SU-DHL-6 (cell line): ENCODE results near the gene NPHP4.

Experiments
- H2AFZ ChIP-seq: fragments of 200-600 bp; sonication (generic); 2 replicates; pipeline ENCODE4 v1.6.1; 2014; ENCODE audit warnings: low read depth, mild to moderate bottlenecking, moderate library complexity, mixed read lengths, antibody characterized with exemption, low read length; ENCODE audit not compliant: severe bottlenecking
- H3F3A ChIP-seq: fragments of 200-600 bp; shearing (Covaris generic); 2 replicates; pipeline ENCODE4 v1.6.0; 2016; ENCODE audit warnings: antibody characterized with exemption, mild to moderate bottlenecking; ENCODE audit not compliant: insufficient read depth
- H3K27ac ChIP-seq: fragments of 200-600 bp; sonication (generic); 2 replicates; pipeline ENCODE4 v1.5.1; 2016; ENCODE audit warnings: low read depth, mild to moderate bottlenecking, low read length, moderate library complexity, mixed read lengths
- H3K27me3 ChIP-seq: fragments of 200-600 bp; sonication (generic), shearing (Covaris generic); 2 replicates; pipeline ENCODE4 v1.6.0; 2014; ENCODE audit warnings: mild to moderate bottlenecking, low read length
- H3K36me3 ChIP-seq: fragments of 200-600 bp; sonication (generic); 2 replicates; pipeline ENCODE4 v1.6.1; 2014; ENCODE audit warnings: mild to moderate bottlenecking, low read length, mixed read lengths
- H3K4me2 ChIP-seq: fragments of 300-600, 200-600 bp; shearing (Covaris generic), sonication (generic); 2 replicates; pipeline ENCODE4 v1.6.0; 2014; ENCODE audit warnings: low read length, low read depth, mild to moderate bottlenecking; ENCODE audit not compliant: poor library complexity, severe bottlenecking
- H3K4me3 ChIP-seq: fragments of 200-600 bp; sonication (generic); 2 replicates; pipeline ENCODE4 v1.5.1; 2014; ENCODE audit warnings: antibody characterized with exemption, low read length, mild to moderate bottlenecking, mixed read lengths; ENCODE audit not compliant: insufficient read depth, poor library complexity, severe bottlenecking
- H3K79me2 ChIP-seq: fragments of 200-600 bp; sonication (generic); 2 replicates; pipeline ENCODE4 v1.6.1; 2014; ENCODE audit warnings: mild to moderate bottlenecking, low read length, moderate library complexity; ENCODE audit not compliant: insufficient read depth
- H3K9ac ChIP-seq: fragments of 200-600 bp; sonication (generic); 2 replicates; pipeline ENCODE4 v1.7.0; 2014; ENCODE audit warnings: mild to moderate bottlenecking, low read length
- H3K9me2 ChIP-seq: fragments of 200-600 bp; sonication (generic); replicated peaks from 2 replicates; pipeline ENCODE4 v1.6.1; 2014; ENCODE audit warnings: low read length; ENCODE audit not compliant: insufficient read depth
- H3K9me3 ChIP-seq: fragments of 200-600 bp; sonication (generic); 2 replicates; pipeline ENCODE4 v1.6.1; 2014; ENCODE audit warnings: low read length, mixed read lengths; ENCODE audit not compliant: insufficient read depth
- H4K20me1 ChIP-seq: fragments of 200-600 bp; sonication (generic); 2 replicates; pipeline ENCODE4 v1.6.1; 2014; ENCODE audit warnings: low read depth, mild to moderate bottlenecking, antibody characterized with exemption, low read length, moderate library complexity, mixed read lengths
- CTCF ChIP-seq: fragments of 200-600 bp; sonication (generic); IDR thresholded peaks from one replicate; pipeline ENCODE4 v1.5.1; 2017; ENCODE audit warnings: antibody characterized with exemption, mild to moderate bottlenecking, low read length, moderate library complexity; ENCODE audit not compliant: insufficient read depth, poor library complexity, severe bottlenecking
- EZH2phosphoT487 ChIP-seq: fragments of 200-600 bp; sonication (generic), shearing (Covaris generic); conservative IDR thresholded peaks from 2 replicates; pipeline ENCODE4 v1.6.1; 2018; ENCODE audit warnings: mild to moderate bottlenecking, antibody characterized with exemption, low read length, moderate library complexity, mixed read lengths

The NPHP4 gene

GRCh38 chr1:5878971-5879370 lies 113.3 kb downstream of the NPHP4 start:
- Histone ChIP-seq H3K4me3 (no peak overlapping the region), H2AFZ (no peak overlapping the region), H3K4me2 (no peak overlapping the region), H3K9ac (no peak overlapping the region), H3K79me2 (no peaks in the 10 kb centered on the region), H3K27ac (no peak overlapping the region), H3K36me3 (no peaks in the 10 kb centered on the region), H3K27me3 (no peaks in the 10 kb centered on the region), H4K20me1 (no peaks in the 10 kb centered on the region), H3K9me3 (no peaks in the 10 kb centered on the region), H3K9me2 (no peaks in the 10 kb centered on the region), H3F3A (no peaks in the 10 kb centered on the region)
- TF ChIP-seq CTCF = no peak

GRCh38 chr1:5877683-5878530 lies 114.3 kb downstream of the NPHP4 start:
- H3K9me3 ChIP-seq = no peaks in the 10 kb centered on the region
- no peak overlapping the region for H2AFZ ChIP-seq
- no peaks in the 10 kb centered on the region for H3F3A ChIP-seq
- no peak overlapping the region for H3K27ac ChIP-seq
- H3K36me3 ChIP-seq = no peaks in the 10 kb centered on the region
- no peaks in the 10 kb centered on the region for H3K9me2 ChIP-seq
- H3K4me3 ChIP-seq = no peak overlapping the region
- H3K4me2 ChIP-seq = no peak overlapping the region
- no peak overlapping the region for H3K9ac ChIP-seq
- no peaks in the 10 kb centered on the region for H3K79me2 ChIP-seq
- TF ChIP-seq CTCF = no peak
- no peak for TF ChIP-seq EZH2phosphoT487
- H4K20me1 ChIP-seq = no peaks in the 10 kb centered on the region
- no peaks in the 10 kb centered on the region for H3K27me3 ChIP-seq

GRCh38 chr1:5877001-5877400 lies 115.2 kb downstream of the NPHP4 start:
- Histone ChIP-seq H3K9me3 (no peaks in the 10 kb centered on the region), H3K27ac (no peak overlapping the region), H3K79me2 (no peaks in the 10 kb centered on the region), H3K27me3 (no peaks in the 10 kb centered on the region), H3K4me3 (no peak overlapping the region), H3F3A (no peaks in the 10 kb centered on the region), H3K4me2 (no peak overlapping the region), H2AFZ (no peak overlapping the region), H3K9ac (no peak overlapping the region), H4K20me1 (no peaks in the 10 kb centered on the region), H3K36me3 (no peaks in the 10 kb centered on the region), H3K9me2 (no peaks in the 10 kb centered on the region)
- TF ChIP-seq EZH2phosphoT487 (no peak), CTCF (no peak)
